Smooth muscle cell (in vitro differentiated cells): Measurements from ENCODE around the gene PACSIN3. TPM values are rescaled to one million over a fixed set of nuclear protein-coding genes. Genes with fewer than 3 reads are reported as not detected.

Source experiments
- DNase-seq: peaks from one replicate; lab custom pipeline; 2025; ENCODE audit not compliant: unreplicated experiment; lab: John Stamatoyannopoulos, UW
- H2AFZ ChIP-seq: fragments of 200-600 bp; sonication (generic); 2 replicates; pipeline ENCODE4 v1.6.0; 2016; ENCODE audit warnings: antibody characterized with exemption, low read depth, mild to moderate bottlenecking
- H3F3A ChIP-seq: fragments of 200-600 bp; sonication (generic); 2 replicates; pipeline ENCODE4 v1.6.0; 2017; ENCODE audit warnings: antibody characterized with exemption, low read depth
- H3K27ac ChIP-seq: fragments of 200-600 bp; sonication (generic); 2 replicates; pipeline ENCODE4 v1.5.1; 2016; ENCODE audit warnings: low read depth, mild to moderate bottlenecking
- H3K27me3 ChIP-seq: fragments of 200-600 bp; sonication (generic); 2 replicates; pipeline ENCODE4 v1.6.1; 2016; ENCODE audit warnings: low read depth, mild to moderate bottlenecking
- H3K36me3 ChIP-seq: fragments of 200-600 bp; sonication (generic); 2 replicates; pipeline ENCODE4 v1.5.1; 2016; ENCODE audit warnings: low read depth
- H3K4me1 ChIP-seq: fragments of 200-600 bp; sonication (generic); 2 replicates; pipeline ENCODE4 v1.5.1; 2016; ENCODE audit warnings: low read depth
- H3K4me2 ChIP-seq: fragments of 200-600 bp; sonication (generic); 2 replicates; pipeline ENCODE4 v1.6.0; 2016; ENCODE audit warnings: mild to moderate bottlenecking
- H3K4me3 ChIP-seq: fragments of 200-600 bp; sonication (generic); 2 replicates; pipeline ENCODE4 v1.5.1; 2016; ENCODE audit warnings: mild to moderate bottlenecking
- H3K79me2 ChIP-seq: fragments of 200-600 bp; sonication (generic); 2 replicates; pipeline ENCODE4 v1.6.0; 2016; ENCODE audit warnings: low read depth, mild to moderate bottlenecking
- H3K9ac ChIP-seq: fragments of 200-600 bp; sonication (generic); 2 replicates; pipeline ENCODE4 v1.6.0; 2016; ENCODE audit warnings: low read depth
- H3K9me3 ChIP-seq: fragments of 200-600 bp; sonication (generic); replicated peaks from 2 replicates; pipeline ENCODE4 v1.5.1; 2016; ENCODE audit warnings: low read depth
- H4K20me1 ChIP-seq: fragments of 200-600 bp; sonication (generic); 2 replicates; pipeline ENCODE4 v1.6.0; 2016; ENCODE audit warnings: low read depth
- WGBS: methylation state at CpG from one replicate; pipeline ENCODE4 v1.1.7; 2016; ENCODE audit warnings: low lambda C conversion rate; 5-methylcytosine and 5-hydroxymethylcytosine counted together
- polyA plus RNA-seq: library from polyadenylated mRNA; unstranded; fragments of >200 nt; fragmentation: Nextera tagmentation; extraction: Ambion mirVana; gene quantifications from 2 replicates; pipeline ENCODE4 v1.2.1, GENCODE V29; 2016
- total RNA-seq: library from RNA; depleted of rRNA; stranded (reverse); fragments of >200 nt; gene quantifications from 2 replicates; pipeline ENCODE4 v1.2.3, GENCODE V29; 2014
- TF ChIP-seq, protein P1 (sequence below): fragments of 200-600 bp; sonication (generic); IDR thresholded peaks from 2 replicates; pipeline ENCODE4 v1.5.1; 2017; ENCODE audit warnings: borderline replicate concordance, mild to moderate bottlenecking, antibody characterized with exemption; ENCODE audit not compliant: insufficient read depth, poor library complexity, severe bottlenecking

PACSIN3 gene
- total and polyA plus RNA-seq, 2 experiments from 2014 or later: 27.3 to 55.7 TPM

DNA sequence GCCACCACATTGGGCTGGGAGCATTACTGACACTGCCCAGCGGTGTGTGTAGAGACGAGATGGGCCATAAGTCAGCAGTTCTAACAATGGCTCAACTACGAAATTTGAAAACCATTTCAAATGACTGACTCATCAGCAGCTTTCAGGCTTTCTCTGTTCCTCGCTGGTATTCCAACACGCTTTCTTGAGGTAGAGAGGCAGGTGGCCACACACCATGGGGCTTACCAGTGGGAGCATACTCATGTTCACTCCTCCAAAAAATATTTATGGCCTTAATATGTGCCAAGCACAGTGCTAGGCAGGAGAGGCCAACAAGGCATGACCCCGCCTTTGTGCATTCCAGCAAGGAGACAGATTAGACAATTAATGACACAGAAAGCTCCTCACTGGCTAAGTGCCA is 29.9 kb downstream of the PACSIN3 start:
- TF ChIP-seq, protein P1, sequence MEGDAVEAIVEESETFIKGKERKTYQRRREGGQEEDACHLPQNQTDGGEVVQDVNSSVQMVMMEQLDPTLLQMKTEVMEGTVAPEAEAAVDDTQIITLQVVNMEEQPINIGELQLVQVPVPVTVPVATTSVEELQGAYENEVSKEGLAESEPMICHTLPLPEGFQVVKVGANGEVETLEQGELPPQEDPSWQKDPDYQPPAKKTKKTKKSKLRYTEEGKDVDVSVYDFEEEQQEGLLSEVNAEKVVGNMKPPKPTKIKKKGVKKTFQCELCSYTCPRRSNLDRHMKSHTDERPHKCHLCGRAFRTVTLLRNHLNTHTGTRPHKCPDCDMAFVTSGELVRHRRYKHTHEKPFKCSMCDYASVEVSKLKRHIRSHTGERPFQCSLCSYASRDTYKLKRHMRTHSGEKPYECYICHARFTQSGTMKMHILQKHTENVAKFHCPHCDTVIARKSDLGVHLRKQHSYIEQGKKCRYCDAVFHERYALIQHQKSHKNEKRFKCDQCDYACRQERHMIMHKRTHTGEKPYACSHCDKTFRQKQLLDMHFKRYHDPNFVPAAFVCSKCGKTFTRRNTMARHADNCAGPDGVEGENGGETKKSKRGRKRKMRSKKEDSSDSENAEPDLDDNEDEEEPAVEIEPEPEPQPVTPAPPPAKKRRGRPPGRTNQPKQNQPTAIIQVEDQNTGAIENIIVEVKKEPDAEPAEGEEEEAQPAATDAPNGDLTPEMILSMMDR: no peak
- 87% methylated on average over 6 of the region's 6 CpGs for WGBS

DNA sequence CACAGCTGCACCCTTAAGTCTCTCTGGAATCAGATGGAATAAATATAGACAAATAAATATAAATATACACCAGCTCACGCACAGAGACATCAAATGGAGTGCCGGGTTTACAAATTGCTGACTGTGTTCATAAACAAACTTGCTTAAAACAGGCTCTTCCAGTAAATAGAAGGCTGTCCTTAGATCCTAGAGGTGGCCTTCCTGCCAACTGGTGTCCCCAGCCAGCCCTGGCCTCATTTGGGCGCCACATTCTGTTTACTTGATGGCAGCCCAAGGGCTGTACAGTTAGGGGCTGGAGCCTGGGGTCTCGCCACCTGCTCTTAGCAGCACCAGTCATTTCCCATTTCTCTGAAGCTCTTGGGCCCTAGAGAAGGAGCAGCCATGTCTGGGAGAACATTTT is 30.4 kb downstream of the PACSIN3 start:
- Histone ChIP-seq H2AFZ (no peak overlapping the region), H3K36me3 (no peaks in the 10 kb centered on the region), H4K20me1 (peaks cover 15% of the 10 kb centered on the region), H3K9ac (no peak overlapping the region), H3K4me1 (no peaks in the 10 kb centered on the region), H3K4me3 (no peak overlapping the region), H3K27me3 (no peaks in the 10 kb centered on the region), H3K4me2 (no peak overlapping the region), H3F3A (no peaks in the 10 kb centered on the region), H3K9me3 (no peaks in the 10 kb centered on the region), H3K79me2 (no peaks in the 10 kb centered on the region), H3K27ac (no peak overlapping the region)
- no peak for DNase-seq
- TF ChIP-seq, protein P1: no peak
- 89% methylated on average over 4 of the region's 4 CpGs for WGBS

More for the DNA sequence above, 29.9 kb downstream of the PACSIN3 start:
- H3K4me3 ChIP-seq: no peak overlapping the region
- H3K4me2 ChIP-seq: no peak overlapping the region
- no peaks in the 10 kb centered on the region for H3K79me2 ChIP-seq
- no peaks in the 10 kb centered on the region for H3K9me3 ChIP-seq
- no peak for DNase-seq
- H3K27ac ChIP-seq: no peak overlapping the region
- no peaks in the 10 kb centered on the region for H3F3A ChIP-seq
- H2AFZ ChIP-seq: no peak overlapping the region
- H3K27me3 ChIP-seq: no peaks in the 10 kb centered on the region
- H3K9ac ChIP-seq: no peak overlapping the region
- H4K20me1 ChIP-seq: peaks cover 20% of the 10 kb centered on the region
- H3K36me3 ChIP-seq: no peaks in the 10 kb centered on the region
- no peaks in the 10 kb centered on the region for H3K4me1 ChIP-seq

DNA sequence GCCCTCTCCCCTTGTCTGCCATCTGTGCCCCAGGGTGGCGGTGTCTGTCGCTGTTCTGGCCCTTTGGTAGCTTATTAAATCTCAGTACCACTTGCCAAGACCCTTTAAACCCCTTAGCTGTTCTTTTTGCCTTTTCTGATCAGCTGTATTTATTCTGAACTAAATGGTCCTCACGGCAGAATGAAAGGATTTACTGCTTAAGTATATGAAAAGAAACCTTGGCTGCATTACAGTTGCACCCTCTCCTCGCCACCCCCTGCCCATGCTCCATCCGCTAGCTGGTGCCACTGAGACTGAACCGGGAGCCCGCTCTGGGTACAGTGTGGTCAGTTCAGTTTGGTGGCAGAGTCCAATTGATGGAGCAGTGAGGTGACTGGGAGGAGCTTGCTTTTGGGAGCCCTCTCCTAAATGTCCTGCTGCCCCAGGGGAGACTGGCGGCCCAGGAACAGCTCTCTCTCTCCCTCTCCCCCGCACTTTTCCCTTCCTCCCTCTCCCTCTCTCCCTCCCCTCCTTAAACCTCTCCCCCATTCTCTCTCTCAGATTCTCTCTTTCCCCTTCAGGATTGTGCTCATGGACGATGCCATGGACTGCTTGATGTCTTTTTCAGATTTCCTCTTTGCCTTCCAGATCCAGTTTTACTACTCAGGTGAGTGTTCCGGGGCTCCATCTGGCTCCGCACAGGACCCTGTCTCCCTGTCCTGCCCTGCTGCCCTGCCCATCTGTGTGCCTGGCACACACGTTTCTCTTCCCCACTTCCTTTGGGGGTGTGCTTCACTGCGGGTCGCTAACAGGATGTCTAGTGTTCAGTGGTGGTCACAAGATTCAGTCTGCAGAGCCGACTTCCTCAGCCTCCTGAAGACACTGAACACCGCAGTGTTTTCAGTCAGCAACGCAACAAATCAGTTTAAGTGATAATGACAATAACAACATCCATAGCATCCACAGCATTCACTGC is 31.3 kb downstream of the PACSIN3 start:
- Histone ChIP-seq H3K4me1 (no peaks in the 10 kb centered on the region), H3K4me3 (no peak overlapping the region), H3F3A (no peaks in the 10 kb centered on the region), H2AFZ (no peak overlapping the region), H3K36me3 (no peaks in the 10 kb centered on the region), H3K9me3 (no peaks in the 10 kb centered on the region), H3K27ac (no peak overlapping the region), H3K27me3 (no peaks in the 10 kb centered on the region), H3K4me2 (no peak overlapping the region), H3K9ac (no peak overlapping the region), H4K20me1 (peaks cover 15% of the 10 kb centered on the region), H3K79me2 (no peaks in the 10 kb centered on the region)
- TF ChIP-seq, protein P1: no peak
- 89% methylated on average over 18 of the region's 18 CpGs for WGBS
- DNase-seq: no peak
